GM06990 (cell line): ENCODE results near the gene SLX4IP.
A peak's percentile ranks its signal among the peaks of the same experiment; 100 is the strongest.
"Not testable (repeated sequence)": the region's sequence is repeated elsewhere in the genome, so short reads cannot be mapped to it uniquely, and the experiment has no call there.

Source experiments
- DNase-seq: peaks from one replicate; pipeline ENCODE4 v3.0.0-alpha.2; 2011; ENCODE audit not compliant: insufficient read length; ENCODE audit errors: extremely low read depth
- H3K27me3 ChIP-seq: replicated peaks from 2 replicates; pipeline ENCODE4 v1.6.0; 2011; ENCODE audit warnings: low read length; ENCODE audit not compliant: control insufficient read depth, insufficient read depth
- H3K36me3 ChIP-seq: 2 replicates; pipeline ENCODE4 v1.5.1; 2011; ENCODE audit warnings: low read length; ENCODE audit not compliant: control insufficient read depth, insufficient read depth
- H3K4me3 ChIP-seq: replicated peaks from 2 replicates; pipeline ENCODE4 v1.5.1; 2011; ENCODE audit warnings: low read depth, mild to moderate bottlenecking, control low read depth, low read length
- CTCF ChIP-seq: IDR thresholded peaks from 2 replicates; pipeline ENCODE4 v1.5.1; 2011; ENCODE audit warnings: low read length, control low read depth, mild to moderate bottlenecking, inconsistent platforms; ENCODE audit not compliant: insufficient read depth, poor library complexity, severe bottlenecking

Gene SLX4IP

GRCh38 chr20:10411673-10412072 lies 23.4 kb upstream of the SLX4IP start:
- Histone ChIP-seq H3K27me3 (no peaks in the 10 kb centered on the region), H3K36me3 (peaks cover 2% of the 10 kb centered on the region), H3K4me3 (no peak overlapping the region)
- TF ChIP-seq CTCF: no peak
- DNase-seq: no peak

- DNase-seq: no peak
- peak; percentile 27 for TF ChIP-seq CTCF
- peaks cover 2% of the 10 kb centered on the region for H3K36me3 ChIP-seq
Measured at GRCh38 chr20:10412591-10413408, 22.3 kb upstream of the SLX4IP start.

GRCh38 chr20:10415013-10415650 lies 20.0 kb upstream of the SLX4IP start:
- Histone ChIP-seq H3K4me3 (no peak overlapping the region), H3K36me3 (peaks cover 2% of the 10 kb centered on the region), H3K27me3 (no peaks in the 10 kb centered on the region)
- no peak for DNase-seq
- TF ChIP-seq CTCF: no peak

More at GRCh38 chr20:10412591-10413408, 22.3 kb upstream of the SLX4IP start:
- Histone ChIP-seq H3K4me3 (no peak overlapping the region), H3K27me3 (no peaks in the 10 kb centered on the region)

DNA sequence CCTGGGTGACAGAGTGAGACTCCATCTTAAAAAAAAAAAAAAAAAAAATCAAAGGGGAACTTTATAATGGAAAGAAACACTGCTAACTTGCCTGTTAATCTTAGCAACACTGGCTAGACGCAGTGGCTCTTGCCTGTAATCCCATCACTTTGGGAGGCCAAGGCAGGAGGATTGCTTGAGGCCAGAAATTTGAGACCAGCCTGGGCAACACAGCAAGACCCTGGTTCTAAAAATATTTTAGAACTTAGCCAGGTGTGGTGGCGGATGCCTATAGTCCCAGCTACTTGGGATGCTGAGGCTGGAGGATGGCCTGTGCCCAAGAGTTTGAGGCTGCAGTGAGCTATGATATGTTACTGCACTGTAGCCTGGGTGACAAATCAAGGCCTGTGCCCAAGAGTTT lies 17.9 kb upstream of the SLX4IP start:
- not testable (repeated sequence) for H3K27me3 ChIP-seq, H3K4me3 ChIP-seq, H3K36me3 ChIP-seq, DNase-seq

- Histone ChIP-seq H3K4me3 (no peak overlapping the region), H3K27me3 (no peaks in the 10 kb centered on the region), H3K36me3 (no peaks in the 10 kb centered on the region; the same call in 1 of the 2 replicates)
- no peak for DNase-seq
- TF ChIP-seq CTCF: no peak
Measured at GRCh38 chr20:10419550-10420133, 15.5 kb upstream of the SLX4IP start.

DNA sequence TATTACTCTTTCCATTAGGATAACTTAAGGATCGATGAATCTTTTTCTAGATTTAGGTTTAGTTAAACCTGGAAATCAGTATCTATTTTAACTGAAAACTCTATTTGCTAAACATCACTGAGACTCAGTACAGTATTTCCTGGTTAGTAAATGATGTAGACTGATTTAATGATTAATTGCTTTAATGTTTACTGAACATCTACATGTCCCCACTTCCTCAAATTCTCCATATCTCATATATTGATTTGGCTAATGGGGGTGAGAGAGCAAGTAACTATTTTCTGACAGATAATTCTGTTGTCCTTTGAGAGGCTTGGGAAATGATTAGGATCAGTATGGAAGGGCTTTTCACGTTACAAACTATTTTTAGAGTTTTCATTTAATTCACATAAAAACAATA lies 11.4 kb upstream of the SLX4IP start:
- Histone ChIP-seq H3K27me3 (no peaks in the 10 kb centered on the region), H3K4me3 (no peak overlapping the region), H3K36me3 (peaks cover 1% of the 10 kb centered on the region; the same call in 1 of the 2 replicates)
- no peak for TF ChIP-seq CTCF
- DNase-seq: no peak
